GM18907 (cell line): ENCODE data around the gene PRRC2B.

Source experiments
- ATAC-seq: cut with Tn5 transposase; IDR thresholded peaks from one replicate; pipeline ENCODE4 v1.9.1; 2021; ENCODE audit warnings: mild to moderate bottlenecking, moderate library complexity; ENCODE audit not compliant: unreplicated experiment

Gene PRRC2B

DNA sequence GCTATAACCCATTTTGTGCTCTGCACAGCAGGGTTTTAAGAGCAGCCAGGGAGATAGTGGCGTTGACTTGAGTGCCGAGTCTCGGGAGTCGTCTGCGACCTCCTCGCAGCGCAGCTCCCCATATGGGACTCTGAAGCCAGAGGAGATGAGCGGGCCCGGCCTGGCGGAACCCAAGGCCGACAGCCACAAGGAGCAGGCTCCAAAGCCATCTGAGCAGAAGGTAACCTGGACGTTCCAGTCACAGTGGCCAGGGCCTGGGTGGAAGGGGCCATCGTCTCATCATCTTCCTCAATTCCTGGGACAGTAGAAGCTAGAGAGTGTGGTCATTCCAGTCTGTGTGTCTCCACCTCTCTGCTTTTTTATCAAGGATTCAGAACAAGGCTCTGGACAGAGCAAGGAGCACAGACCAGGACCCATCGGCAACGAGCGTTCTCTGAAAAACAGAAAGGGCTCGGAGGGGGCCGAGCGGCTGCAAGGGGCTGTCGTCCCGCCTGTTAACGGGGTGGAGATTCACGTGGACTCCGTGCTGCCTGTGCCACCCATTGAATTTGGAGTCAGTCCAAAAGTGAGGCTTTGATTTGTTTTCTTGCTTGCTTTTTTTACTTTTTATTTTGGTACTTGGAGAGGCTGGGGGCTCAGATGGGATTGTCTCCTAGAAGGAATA is 88.6 kb downstream of the PRRC2B start:
- ATAC-seq = no peak

DNA sequence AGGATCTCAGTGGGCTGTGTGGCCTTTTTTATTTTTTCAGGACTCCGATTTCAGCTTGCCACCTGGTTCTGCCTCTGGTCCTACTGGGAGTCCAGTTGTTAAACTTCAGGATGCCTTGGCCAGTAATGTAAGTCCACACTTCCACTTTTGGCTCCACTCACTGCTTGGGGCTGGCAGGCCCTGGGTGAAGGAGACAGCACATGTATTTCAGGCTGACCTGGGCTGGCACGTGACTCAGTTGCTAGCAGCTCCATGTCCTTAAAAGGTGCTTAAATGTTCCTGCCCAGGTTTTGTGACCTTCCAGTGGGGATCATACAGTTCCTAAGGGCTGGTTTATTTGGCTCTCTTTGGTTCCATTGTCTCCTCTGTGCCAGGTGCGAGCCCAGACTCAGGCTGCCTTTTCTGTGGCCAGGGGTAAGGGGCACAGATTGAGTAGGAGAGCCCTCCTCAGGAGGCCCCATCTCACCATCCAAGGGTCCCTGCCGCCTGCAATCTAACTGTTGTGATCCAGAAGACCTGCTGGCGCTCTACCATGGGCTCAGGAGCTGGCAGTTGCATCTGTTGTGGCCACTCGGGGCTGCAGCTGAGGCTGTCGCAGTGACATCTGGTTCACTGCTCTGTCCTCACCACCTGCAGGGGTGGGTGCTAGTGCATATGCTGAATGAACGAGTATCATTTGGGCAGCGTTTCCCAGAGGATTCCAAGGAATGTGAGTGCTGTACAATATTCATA is 89.6 kb downstream of the PRRC2B start:
- no peak for ATAC-seq

GRCh38 chr9:131484051-131484445 is 90.2 kb downstream of the PRRC2B start:
- no peak for ATAC-seq

DNA sequence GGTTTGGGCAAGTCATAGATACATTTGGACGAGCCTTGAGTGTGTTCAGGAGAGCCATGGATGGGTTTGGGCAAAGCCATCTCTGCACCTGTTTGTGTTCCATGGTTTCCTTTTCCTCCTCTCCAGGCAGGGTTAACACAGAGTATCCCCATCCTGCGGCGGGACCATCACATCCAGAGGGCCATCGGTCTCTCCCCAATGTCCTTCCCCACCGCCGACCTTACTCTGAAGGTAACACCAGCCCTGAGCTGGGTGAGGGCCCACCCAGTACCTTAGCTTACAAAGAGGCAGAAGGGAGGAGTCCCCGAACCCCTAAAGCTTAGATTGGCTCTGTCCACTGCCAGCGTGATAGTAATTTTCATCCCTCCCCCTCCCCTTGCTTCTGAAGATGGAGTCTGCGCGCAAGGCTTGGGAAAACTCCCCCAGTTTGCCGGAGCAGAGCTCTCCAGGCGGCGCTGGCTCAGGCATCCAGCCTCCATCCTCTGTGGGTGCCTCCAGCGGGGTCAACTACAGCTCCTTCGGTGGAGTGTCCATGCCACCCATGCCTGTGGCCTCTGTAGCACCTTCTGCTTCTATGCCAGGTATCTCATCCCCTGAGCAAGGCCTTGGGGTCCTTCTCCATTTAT is 90.8 kb downstream of the PRRC2B start:
- ATAC-seq = no peak

GRCh38 chr9:131485206-131485605 is 91.3 kb downstream of the PRRC2B start:
- ATAC-seq = no peak

DNA sequence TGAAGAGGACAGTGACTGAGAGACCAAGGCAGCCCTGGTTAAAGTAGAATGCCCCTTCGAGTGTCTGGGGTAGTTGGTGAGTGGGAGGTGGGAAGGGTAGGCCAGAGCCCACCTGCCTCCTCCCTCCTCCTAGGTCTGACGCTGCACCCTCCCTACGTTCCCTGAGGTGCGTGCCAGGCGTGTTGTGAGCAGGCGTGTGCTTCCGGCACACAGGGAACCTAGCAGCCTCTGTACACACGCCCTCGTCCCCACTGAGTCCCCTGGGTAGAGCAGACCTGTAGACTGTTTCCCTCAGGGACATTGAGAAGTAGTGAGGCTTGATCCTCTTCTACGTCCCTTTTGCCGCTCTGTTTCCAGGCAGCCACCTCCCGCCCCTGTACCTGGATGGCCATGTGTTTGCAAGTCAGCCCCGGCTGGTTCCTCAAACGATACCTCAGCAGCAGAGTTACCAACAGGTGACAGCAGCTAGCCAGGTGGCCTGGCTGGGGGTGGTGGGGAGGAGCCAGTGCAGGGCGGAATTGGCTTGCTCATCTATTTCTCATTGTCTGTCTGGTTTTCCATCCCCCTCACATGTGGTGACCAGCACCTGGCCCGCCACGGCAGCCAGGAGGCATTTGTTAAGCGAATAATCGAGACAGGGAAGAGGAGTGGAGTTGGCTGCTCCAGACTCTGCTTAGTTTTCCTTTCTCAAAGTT is 92.0 kb downstream of the PRRC2B start:
- ATAC-seq = no peak

DNA sequence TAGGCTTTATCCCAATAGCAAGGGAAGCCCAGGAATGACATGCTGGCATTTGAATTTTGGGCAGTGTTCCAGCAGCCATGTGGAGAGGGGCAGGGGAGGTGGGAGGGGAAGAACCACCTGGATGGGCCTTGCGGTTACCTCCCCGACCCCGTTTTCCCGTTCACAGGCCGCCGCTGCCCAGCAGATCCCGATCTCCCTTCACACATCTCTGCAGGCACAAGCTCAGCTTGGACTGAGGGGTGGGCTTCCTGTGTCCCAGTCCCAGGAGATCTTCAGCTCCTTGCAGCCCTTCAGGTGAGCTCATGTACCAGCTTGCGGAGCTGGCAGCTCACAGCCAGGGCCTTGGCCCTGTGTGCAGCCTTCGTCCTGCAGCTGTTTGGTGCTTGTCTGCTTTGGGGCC is 93.1 kb downstream of the PRRC2B start:
- no peak for ATAC-seq

DNA sequence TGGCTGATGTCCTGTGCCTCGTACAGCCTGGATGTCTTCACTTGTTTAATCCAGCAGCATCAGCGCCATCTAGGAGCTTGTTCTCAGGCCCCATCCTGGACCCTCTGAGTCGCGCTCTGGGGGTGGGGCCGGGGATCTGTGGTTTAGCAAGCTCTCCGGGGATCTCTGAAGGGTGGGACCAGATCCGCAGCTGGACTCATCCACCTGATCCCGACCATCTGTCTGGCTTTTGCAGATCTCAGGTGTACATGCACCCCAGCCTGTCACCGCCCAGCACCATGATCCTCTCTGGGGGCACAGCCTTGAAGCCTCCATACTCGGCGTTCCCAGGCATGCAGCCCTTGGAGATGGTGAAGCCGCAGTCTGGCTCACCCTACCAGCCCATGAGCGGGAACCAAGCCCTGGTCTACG is 93.7 kb downstream of the PRRC2B start:
- ATAC-seq = no peak

DNA sequence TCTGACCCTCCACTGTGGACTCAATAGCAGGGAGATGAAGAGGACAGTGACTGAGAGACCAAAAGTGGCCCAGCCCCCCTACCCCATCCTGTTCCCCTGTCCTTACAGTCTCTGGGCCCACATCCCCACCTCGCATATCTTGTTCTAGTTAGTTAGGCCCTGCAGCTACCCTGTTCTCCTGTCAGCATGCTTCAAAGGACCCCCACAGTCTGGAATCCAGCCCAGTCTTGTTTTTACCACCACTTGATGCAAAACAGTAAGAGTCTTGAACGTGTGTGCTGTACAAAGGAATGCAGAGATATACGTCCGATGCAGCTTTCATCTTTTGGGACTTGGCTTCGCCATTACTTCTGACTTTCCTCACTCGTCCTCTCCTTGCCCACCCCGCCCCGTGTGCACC is 96.6 kb downstream of the PRRC2B start:
- no peak for ATAC-seq

DNA sequence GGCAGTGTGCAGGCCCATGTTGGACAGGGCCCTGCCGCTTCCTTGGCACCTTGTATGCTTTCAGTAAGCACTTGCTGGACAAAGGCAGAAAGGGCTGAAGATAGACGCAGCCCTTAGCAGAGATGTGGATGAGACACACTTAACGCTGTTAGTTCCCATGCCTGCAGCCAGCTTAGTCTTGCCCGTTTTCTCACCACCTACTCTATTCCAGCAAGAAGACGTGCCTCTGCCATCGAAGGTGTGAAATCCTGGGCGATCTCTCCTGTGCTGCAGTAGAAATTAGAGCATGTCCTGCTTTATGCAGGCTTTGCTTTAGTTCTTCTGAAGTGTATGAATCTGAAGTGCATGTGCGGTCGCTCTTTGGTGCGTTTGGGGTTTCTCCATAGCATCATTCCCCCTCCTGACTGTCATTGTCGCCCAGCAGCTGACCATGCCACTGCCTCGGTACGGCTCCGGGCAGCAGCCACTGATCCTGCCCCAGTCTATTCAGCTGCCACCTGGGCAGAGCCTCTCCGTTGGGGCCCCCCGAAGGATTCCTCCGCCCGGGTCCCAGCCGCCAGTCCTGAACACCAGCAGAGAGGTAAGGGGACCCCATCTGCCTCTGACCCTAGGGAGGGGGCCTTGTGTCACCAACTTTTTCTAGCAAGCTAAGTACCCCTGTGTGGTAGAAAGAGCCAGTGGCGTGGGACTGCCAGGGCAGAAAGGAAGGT is 97.3 kb downstream of the PRRC2B start:
- ATAC-seq = no peak

GRCh38 chr9:131492070-131492469 is 98.2 kb downstream of the PRRC2B start:
- ATAC-seq = no peak

DNA sequence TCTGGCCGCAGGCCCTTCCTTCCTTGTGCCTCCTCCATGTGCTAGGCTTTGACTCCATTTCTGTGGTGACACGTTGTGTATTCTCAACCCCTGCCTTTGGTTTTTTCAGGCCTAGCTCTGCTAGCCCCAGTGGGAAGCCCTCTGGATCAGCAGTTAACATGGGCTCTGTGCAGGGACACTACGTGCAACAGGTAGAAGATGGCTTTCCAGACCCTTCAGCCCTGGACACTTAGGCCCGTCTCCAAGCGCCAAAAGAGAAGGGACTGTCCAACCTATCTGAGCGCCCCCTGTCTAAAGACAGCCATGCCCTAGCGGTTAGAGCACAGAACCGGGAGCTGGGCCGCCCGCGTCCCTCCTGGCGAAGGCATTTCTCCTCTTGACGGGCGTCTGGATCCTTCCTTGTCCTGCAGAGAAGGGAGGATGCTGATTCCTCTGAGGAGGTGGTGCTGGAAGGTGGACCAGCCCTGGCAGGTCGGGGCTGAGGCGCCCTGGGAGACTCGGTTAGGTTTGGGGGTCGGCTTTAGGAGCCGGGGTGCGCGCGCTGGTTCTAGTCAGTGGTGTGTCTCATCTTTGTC is 100.5 kb downstream of the PRRC2B start:
- no peak for ATAC-seq

DNA sequence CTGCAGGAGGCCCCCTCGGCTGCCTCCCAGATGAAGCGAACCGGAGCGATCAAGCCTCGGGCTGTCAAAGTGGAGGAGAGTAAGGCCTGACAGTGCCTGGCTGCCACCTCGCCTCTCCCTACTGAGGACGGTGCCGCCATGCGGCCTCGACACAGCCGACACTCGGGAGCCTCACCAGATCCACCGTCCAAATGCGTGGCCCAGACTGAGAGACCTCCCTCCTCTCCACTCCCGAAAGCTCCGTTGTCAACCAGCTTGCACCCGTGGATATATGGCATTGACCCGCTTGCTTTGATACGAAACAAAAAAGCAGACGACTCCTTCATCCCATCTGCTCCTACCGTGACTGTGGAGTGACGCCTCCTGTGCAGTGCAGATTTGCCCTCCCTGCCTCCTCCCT is 101.9 kb downstream of the PRRC2B start:
- no peak for ATAC-seq

DNA sequence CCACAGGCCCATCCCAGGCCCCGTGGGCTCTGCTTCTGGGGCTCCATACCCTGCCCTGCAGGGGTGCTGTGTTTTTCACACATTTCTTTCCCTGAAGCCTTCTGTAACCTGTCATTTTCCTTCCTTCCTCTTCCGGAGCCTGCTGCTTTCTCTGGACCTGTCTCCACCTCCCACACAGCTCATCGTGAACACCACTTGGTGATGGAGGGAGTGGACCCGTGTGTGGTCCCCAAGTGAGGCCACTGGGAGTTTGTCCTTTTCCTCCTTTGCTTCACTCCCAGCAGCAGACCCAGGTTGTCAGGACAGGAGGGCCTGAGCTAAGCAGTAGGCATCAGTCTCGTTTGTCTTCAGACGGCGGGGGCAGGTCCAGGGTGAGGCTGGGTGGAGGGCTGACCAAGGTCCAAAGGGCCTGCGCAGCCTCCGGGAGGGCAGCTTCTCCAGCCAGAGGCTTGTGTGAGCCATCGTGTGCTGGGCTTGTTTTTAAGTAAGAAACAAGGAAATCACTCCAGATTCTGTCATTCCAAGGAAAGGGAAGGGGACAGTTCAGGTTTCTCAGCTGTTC is 103.0 kb downstream of the PRRC2B start:
- ATAC-seq = no peak

GRCh38 chr9:131499254-131499767 is 105.4 kb downstream of the PRRC2B start:
- ATAC-seq = no peak

DNA sequence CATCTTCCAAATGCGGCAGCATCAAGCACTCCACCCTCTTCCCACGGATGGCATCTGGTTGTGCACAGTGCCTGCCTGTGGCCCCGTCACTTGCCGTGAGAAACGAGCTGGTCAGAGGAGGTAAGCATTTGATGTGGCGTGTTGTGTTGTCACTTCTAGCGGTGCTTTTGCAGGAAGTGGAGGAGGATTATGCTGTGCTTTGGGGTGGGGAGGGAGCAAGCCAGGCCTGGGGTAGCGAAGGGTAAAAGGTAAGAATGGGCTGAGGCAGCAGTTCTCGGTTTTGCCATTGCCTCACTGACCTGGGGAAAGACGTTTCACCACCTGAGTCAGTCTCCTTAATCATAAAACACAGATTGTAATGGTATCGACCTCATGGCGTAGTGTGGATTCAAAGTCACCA is 106.5 kb downstream of the PRRC2B start:
- no peak for ATAC-seq

DNA sequence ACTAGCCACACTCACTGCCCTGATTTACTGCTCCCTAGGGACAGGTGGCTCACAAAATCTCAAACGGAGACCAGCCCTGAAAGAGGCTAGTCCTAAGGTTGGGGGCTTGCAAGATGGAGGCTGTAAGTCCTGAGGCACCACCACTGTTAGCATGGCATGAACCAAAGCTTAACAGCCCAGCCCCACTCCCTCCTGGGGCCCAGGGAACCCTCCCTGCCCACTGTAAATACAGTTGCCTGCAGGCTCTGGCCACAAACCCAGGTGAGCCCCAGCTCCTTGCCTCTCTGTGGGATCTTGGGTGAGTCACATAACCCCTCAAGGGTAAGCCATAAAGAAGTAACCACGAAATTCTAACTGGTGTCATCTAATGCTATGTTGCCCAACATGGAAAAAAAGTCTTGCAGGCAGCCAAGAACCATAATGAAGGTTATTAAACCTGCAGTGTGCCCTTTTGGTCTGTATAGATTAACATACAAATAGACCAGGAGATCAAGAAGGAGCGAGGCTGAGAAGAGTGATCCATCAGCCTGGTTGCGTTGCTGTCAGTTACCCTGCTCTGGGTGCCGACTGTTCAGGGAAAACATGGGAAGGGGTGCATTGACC is 107.2 kb downstream of the PRRC2B start:
- no peak for ATAC-seq

- peak; percentile 80 for ATAC-seq
Observed at GRCh38 chr9:131502781-131503625, 109.1 kb downstream of the PRRC2B start, which contains the start of gene POMT1. TSS of gene POMT1 (plus strand) at chr9:131502918. CDS start at chr9:131504219, 1,301 bp downstream.
